PC-9 (cell line): Measurements from ENCODE around the gene PICALM.

Source experiments
- CTCF ChIP-seq: fragments of 200-600 bp; sonication (generic); conservative IDR thresholded peaks from 2 replicates; pipeline ENCODE4 v1.6.1; 2017; ENCODE audit warnings: mixed run types, antibody characterized with exemption, mild to moderate bottlenecking, moderate library complexity
- EZH2 ChIP-seq: fragments of 200-600 bp; sonication (generic); IDR thresholded peaks from 2 replicates; pipeline ENCODE4 v1.8.0; 2017; ENCODE audit warnings: antibody characterized with exemption, low read depth

- no peak for TF ChIP-seq CTCF
- TF ChIP-seq EZH2 = no peak
These were observed 1.7 kb downstream of the PICALM start for GRCh38 chr11:86067009-86067850.
